BE2C (cell line): ENCODE data around the gene TNNI2.
"Not testable (repeated sequence)": the region's sequence is repeated elsewhere in the genome, so short reads cannot be mapped to it uniquely, and the experiment has no call there.

Source experiments
- DNase-seq: peaks from one replicate; pipeline ENCODE4 v3.0.0-alpha.2; 2020
- H3K27me3 ChIP-seq: fragments of 250-450 bp; sonication (Bioruptor Pico); 2 replicates; pipeline ENCODE4 v1.5.1; 2020; ENCODE audit warnings: mild to moderate bottlenecking
- H3K36me3 ChIP-seq: fragments of 250-450 bp; sonication (Bioruptor Pico); 2 replicates; pipeline ENCODE4 v1.5.1; 2020; ENCODE audit warnings: mild to moderate bottlenecking
- H3K4me1 ChIP-seq: fragments of 250-450 bp; sonication (Bioruptor Pico); 2 replicates; pipeline ENCODE4 v1.5.1; 2020
- H3K4me3 ChIP-seq: 2 replicates; pipeline ENCODE4 v1.5.1; 2011; ENCODE audit warnings: low read depth, low read length
- H3K9me3 ChIP-seq: fragments of 250-450 bp; sonication (Bioruptor Pico); 2 replicates; pipeline ENCODE4 v1.5.1; 2020
- TF ChIP-seq, protein P1 (sequence below): IDR thresholded peaks from 2 replicates; pipeline ENCODE4 v1.5.1; 2012; ENCODE audit warnings: mild to moderate bottlenecking, low read depth, low read length

The TNNI2 gene

DNA sequence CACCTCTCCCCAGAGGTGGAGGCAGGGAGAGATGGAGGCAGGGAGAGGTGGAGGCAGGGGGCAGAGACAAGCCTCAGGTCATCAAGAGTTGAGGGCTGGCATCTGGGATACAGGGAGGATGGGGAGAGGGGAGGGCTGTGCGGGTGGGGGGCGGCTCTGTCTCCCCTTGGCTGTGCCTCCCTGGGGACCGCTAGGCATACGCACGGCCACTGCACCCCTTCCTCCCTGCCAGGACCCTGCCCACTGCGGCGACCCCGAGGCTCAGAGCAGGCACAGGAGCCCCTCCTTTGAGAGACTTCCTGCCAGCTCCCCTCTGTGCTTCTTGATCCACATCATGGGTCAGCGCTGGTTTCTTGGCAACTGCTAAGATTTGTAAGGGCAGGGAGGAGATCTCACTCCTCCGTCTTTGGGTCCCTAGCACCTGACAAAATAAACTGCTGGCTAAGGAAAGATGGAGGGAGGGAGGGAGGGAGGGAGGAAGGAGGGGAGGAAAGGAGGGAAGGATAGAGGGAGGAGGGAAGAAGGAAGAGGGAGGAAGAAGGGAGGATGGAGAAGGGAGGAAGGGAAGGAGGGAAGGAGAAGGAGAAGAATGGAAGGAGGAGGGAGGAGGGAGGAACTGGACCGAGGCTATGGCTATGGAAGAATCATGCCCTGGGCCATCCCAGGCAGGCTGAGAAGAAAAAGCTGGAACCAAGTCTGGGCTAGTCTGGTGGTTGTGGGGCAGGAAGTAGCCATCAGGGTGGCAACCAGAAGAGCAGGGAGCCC lies 34.4 kb downstream of the TNNI2 start:
- H3K9me3 ChIP-seq = no peaks in the 10 kb centered on the region
- no peak overlapping the region for H3K4me3 ChIP-seq
- TF ChIP-seq, protein P1, sequence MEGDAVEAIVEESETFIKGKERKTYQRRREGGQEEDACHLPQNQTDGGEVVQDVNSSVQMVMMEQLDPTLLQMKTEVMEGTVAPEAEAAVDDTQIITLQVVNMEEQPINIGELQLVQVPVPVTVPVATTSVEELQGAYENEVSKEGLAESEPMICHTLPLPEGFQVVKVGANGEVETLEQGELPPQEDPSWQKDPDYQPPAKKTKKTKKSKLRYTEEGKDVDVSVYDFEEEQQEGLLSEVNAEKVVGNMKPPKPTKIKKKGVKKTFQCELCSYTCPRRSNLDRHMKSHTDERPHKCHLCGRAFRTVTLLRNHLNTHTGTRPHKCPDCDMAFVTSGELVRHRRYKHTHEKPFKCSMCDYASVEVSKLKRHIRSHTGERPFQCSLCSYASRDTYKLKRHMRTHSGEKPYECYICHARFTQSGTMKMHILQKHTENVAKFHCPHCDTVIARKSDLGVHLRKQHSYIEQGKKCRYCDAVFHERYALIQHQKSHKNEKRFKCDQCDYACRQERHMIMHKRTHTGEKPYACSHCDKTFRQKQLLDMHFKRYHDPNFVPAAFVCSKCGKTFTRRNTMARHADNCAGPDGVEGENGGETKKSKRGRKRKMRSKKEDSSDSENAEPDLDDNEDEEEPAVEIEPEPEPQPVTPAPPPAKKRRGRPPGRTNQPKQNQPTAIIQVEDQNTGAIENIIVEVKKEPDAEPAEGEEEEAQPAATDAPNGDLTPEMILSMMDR = no peak
- no peaks in the 10 kb centered on the region for H3K36me3 ChIP-seq
- no peaks in the 10 kb centered on the region for H3K27me3 ChIP-seq
- H3K4me1 ChIP-seq = peaks cover 6% of the 10 kb centered on the region
- no peak for DNase-seq

DNA sequence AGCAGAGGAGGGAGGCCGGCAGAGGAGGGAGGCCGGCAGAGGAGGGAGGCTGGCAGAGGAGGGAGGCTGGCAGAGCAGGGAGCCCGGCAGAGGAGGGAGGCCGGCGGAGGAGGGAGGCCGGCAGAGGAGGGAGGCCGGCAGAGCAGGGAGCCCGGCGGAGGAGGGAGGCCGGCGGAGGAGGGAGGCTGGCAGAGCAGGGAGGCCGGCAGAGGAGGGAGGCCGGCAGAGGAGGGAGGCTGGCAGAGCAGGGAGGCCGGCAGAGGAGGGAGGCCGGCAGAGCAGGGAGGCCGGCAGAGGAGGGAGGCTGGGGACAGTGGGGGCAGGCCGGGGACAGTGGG lies 35.0 kb downstream of the TNNI2 start:
- not testable (repeated sequence) for DNase-seq, H3K4me1 ChIP-seq, H3K36me3 ChIP-seq, H3K27me3 ChIP-seq, H3K9me3 ChIP-seq, H3K4me3 ChIP-seq

DNA sequence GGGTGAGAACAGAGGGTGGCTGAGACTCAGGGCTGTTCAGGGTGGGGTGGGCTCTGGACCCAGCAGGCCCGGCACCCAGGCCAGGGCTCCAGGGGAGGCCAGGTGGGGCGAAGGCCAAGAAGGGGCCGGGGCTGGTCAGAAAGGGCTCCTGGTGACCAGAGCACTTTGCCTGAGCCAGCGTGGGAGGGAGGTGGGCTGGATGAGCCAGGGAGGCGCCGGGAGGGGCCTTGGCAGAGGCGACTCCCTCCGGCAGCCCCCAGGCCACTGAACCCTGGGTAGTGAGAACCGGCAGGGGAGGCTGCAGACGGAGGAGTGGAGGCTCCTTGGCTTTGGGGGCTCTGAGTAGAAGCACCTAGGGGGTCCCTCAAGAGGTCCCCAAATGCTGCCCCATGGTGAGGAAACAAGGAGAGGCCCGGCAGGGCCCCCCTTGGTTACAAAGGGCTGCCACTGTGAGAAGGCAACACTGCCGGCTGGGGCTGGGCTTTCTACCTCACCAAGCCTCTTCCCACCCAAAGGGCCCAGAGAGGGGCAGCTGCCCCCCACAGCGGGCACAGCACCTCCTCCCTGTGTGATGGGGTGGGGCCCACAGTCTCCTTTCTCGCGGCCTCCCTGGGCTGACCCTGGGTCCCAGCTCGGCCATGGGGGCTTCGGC lies 35.8 kb downstream of the TNNI2 start:
- peak; percentile 5 for DNase-seq
- H3K9me3 ChIP-seq, H3K4me3 ChIP-seq, H3K36me3 ChIP-seq, H3K4me1 ChIP-seq, H3K27me3 ChIP-seq: not testable (repeated sequence)

DNA sequence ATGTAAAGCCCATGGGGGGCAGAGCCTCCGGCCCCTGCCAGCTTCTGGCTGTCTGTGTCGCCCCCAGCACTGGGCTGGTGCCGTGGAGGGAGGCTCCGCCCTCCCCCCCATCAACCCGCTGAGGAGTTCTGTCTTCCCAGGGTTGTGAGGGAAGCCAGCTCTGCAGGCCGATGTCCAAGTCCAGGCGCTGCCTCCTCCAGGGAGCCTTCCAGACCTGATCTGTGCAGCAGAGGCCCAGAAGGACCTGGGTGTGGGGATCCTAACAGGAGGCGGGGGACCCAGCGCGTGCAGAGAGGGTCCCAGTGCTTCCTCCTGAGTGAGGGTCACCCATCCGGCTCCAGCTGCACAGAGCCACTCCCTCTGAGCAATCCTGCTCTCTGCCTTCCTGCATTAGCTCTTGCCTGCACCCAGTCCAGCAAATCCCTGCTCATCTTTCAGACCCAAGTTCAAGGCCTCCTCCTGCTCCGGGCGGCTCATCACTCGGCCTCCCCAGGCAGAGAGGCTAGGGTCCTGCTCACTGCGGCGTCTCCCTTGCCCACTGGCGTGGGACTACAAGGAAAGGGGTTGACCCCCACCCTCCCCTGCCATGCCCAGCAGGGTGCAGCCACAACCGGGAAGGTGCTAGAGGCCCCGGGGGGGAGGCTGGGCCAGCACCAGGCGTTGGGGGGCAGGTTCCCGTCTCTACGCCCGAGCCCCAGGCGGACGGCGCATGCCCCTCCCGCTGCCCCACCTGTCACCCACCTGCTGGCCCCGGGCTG lies 36.5 kb downstream of the TNNI2 start:
- Histone ChIP-seq H3K9me3 (no peaks in the 10 kb centered on the region), H3K27me3 (no peaks in the 10 kb centered on the region), H3K4me3 (no peak overlapping the region), H3K36me3 (no peaks in the 10 kb centered on the region), H3K4me1 (peaks cover 6% of the 10 kb centered on the region)
- TF ChIP-seq, protein P1 = no peak
- DNase-seq = peak; percentile 18

DNA sequence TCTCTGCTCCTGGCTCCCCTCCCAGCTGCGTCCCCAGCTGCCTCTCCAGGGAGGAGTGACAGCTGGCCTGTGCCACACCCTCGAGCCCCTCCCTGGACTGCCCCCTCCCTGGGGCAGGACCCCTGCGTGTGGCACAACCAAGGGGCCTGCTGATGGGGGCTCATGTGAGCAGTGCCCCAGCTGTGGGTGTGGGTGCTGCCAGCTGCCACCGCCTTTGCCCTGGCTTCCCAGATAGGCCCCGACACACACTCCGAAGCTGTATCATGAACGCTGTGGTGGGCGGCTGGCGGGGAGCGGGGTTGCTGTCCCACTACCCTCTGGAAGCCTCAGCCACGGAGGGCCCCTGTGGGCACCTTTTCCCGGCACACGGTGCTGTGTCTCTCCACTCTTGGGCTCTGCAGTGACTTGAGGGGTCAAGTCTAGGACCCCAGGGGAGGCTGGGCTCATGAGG lies 37.1 kb downstream of the TNNI2 start:
- not testable (repeated sequence) for H3K9me3 ChIP-seq, H3K36me3 ChIP-seq, H3K27me3 ChIP-seq, H3K4me3 ChIP-seq, H3K4me1 ChIP-seq
- DNase-seq = peak; percentile 19

DNA sequence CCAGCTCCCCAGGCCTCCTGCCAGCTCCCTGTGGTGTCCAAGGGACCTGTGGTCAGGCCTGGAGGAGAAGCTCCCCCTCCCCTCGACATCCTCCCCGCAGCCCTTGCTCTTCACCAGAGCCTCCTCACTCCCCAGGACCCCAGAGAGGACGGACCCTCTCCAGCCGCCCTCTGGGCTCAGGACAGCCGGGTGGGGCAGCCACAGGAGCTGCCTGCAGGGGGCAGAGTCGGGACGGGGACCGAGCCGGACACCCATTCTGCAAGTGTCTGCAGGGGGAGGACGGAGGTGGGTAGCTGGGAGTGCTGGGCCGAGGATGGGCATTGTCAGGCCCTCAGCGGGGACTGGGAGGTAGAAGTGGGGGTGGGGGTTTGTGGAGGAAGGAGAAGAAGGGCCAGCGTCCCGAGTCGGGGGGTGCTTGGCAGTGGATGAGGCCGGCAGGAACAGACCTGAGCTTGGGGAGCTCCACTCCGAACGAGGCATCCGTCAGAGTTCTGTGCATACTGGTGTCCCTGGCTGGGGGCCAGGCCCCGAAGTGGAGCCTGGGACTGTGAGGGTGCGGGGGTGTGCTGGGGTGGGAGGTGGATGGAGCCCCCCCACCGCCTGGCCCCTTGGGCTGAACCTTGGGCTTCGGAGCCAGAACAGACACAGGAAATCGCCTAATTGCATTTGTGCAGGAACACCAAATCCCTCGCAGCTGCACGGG lies 37.7 kb downstream of the TNNI2 start:
- no peaks in the 10 kb centered on the region for H3K27me3 ChIP-seq
- TF ChIP-seq, protein P1 = peak; percentile 64
- no peaks in the 10 kb centered on the region for H3K9me3 ChIP-seq
- no peaks in the 10 kb centered on the region for H3K36me3 ChIP-seq
- peak overlapping the region; percentile 11 for H3K4me3 ChIP-seq
- DNase-seq = peak; percentile 78
- H3K4me1 ChIP-seq = peaks cover 6% of the 10 kb centered on the region

DNA sequence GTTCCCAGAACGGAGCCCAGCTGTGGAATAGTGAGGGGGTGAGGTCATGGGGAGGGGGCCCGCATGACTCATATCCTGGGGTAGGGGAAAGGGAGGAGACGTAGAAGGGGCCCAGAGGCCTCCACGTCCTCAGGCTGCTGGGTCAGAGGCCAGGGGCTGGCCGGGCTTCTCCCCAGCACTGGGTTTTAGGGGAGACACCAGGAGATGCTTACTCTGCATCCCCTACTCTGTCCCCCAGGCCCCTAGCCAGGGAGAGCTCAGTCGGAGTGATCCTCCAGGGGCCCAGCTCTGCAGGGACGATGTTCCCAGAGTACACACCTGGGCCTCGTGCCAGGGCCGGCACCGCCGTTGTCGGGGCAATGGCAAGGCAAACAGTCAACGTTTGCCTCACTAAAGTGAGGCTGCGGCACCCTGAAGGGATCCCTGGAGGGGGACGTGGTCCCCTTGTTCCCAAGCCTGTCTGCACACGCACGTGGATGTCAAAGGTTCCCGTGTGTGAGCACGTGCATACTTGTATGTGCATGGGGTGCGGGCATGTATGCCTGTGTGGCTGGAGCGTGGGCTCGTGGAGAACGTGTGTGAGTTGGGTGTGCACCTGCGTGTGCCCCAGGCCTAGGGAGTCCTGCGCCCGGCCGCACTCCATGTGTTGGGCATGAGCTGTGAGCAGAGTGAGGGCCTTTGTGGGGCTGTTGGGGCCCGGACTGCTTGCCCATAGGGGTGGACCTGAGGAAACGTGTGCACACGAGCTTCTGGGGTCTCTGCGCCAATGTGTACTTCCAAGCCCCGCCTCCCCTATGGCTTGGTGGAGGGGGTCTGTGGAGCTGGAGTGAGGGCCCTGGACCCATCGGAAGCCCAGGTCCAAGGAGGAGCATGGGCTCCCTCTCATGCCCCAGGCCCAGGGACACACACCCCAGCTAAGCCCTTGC lies 38.7 kb downstream of the TNNI2 start:
- no peak overlapping the region for H3K4me3 ChIP-seq
- H3K27me3 ChIP-seq = no peaks in the 10 kb centered on the region
- no peaks in the 10 kb centered on the region for H3K9me3 ChIP-seq
- TF ChIP-seq, protein P1 = no peak
- DNase-seq = peak; percentile 54
- H3K36me3 ChIP-seq = no peaks in the 10 kb centered on the region
- peaks cover 10% of the 10 kb centered on the region for H3K4me1 ChIP-seq
